Stimulated activated CD4-positive, alpha-beta T cell treated with anti-CD3 and anti-CD28 coated beads, Interleukin-15, amount 100 ng/mL, for 24 hours (primary cell): Measurements from ENCODE around the gene RAPGEF2.
A peak's percentile ranks its signal among the peaks of the same experiment; 100 is the strongest.
"Not testable (repeated sequence)": the region's sequence is repeated elsewhere in the genome, so short reads cannot be mapped to it uniquely, and the experiment has no call there.

Experiments used
- DNase-seq: peaks from one replicate; pipeline ENCODE4 v3.0.0-alpha.2; 2020

The RAPGEF2 gene

GRCh38 chr4:159102622-159103383, at the start of gene RAPGEF2:
RAPGEF2 (plus strand) TSS chr4:159103079; CDS start chr4:159104163, 1,084 bp downstream.
- DNase-seq, result peak; percentile 92

- no peak for DNase-seq
Measured at GRCh38 chr4:159055833-159056232, 47.0 kb upstream of the RAPGEF2 start.

GRCh38 chr4:159060161-159060560, 42.7 kb upstream of the RAPGEF2 start:
- no peak for DNase-seq

- DNase-seq, result no peak
Measured at GRCh38 chr4:159062381-159062780, 40.5 kb upstream of the RAPGEF2 start.

GRCh38 chr4:159065513-159066240, 37.2 kb upstream of the RAPGEF2 start:
- no peak for DNase-seq

- DNase-seq, result not testable (repeated sequence)
Measured at GRCh38 chr4:159068139-159068538, 34.7 kb upstream of the RAPGEF2 start.

- DNase-seq, result no peak
Measured at GRCh38 chr4:159069922-159070321, 33.0 kb upstream of the RAPGEF2 start.

- no peak for DNase-seq
Measured at GRCh38 chr4:159070742-159071141, 32.1 kb upstream of the RAPGEF2 start.

- DNase-seq, result no peak
Measured at GRCh38 chr4:159071178-159071968, 31.5 kb upstream of the RAPGEF2 start.

- no peak for DNase-seq
Measured at GRCh38 chr4:159071969-159072765, 30.7 kb upstream of the RAPGEF2 start.

- DNase-seq, result no peak
Measured at GRCh38 chr4:159075531-159075932, 27.3 kb upstream of the RAPGEF2 start.

GRCh38 chr4:159077018-159077417, 25.9 kb upstream of the RAPGEF2 start:
- peak; percentile 3 for DNase-seq

- DNase-seq, result no peak
Measured at GRCh38 chr4:159077702-159078495, 25.0 kb upstream of the RAPGEF2 start.

GRCh38 chr4:159079074-159079473, 23.8 kb upstream of the RAPGEF2 start:
- DNase-seq, result peak; percentile 4

- no peak for DNase-seq
Measured at GRCh38 chr4:159086606-159087005, 16.3 kb upstream of the RAPGEF2 start.

- DNase-seq, result no peak
Measured at GRCh38 chr4:159090255-159090654, 12.6 kb upstream of the RAPGEF2 start.

GRCh38 chr4:159094156-159094555, 8.7 kb upstream of the RAPGEF2 start:
- not testable (repeated sequence) for DNase-seq

GRCh38 chr4:159096434-159096833, 6.4 kb upstream of the RAPGEF2 start:
- DNase-seq, result no peak

- no peak for DNase-seq
Measured at GRCh38 chr4:159097144-159097543, 5.7 kb upstream of the RAPGEF2 start.

- no peak for DNase-seq
Measured at GRCh38 chr4:159097785-159098184, 5.1 kb upstream of the RAPGEF2 start.

GRCh38 chr4:159098482-159099127, 4.3 kb upstream of the RAPGEF2 start:
- no peak for DNase-seq
